GM12878 (cell line): Measurements from ENCODE around the gene DNAH3.

Source experiments
- CHD2 ChIP-seq: IDR thresholded peaks from 2 replicates; pipeline ENCODE4 v1.6.1; 2011; ENCODE audit warnings: low read depth, low read length, improper control_type of control experiment, borderline replicate concordance
- CTCF ChIP-seq, 3 experiments: IDR thresholded peaks in 2 of 3; conservative IDR thresholded peaks in 1 of 3; 2 replicates each; pipeline ENCODE4 v1.5.1; 2011; ENCODE audit warnings: low read depth in 3 of 3, low read length in 3 of 3, mild to moderate bottlenecking in 3 of 3, control low read depth in 2 of 3, moderate library complexity in 2 of 3, inconsistent platforms in 1 of 3, mixed read lengths in 1 of 3; ENCODE audit not compliant: control insufficient read depth in 2 of 3, insufficient read depth in 1 of 3; ENCODE audit errors: extremely low read depth in 1 of 3
- EZH2 ChIP-seq: IDR thresholded peaks from 2 replicates; pipeline ENCODE4 v1.6.1; 2012; ENCODE audit warnings: low read depth, mild to moderate bottlenecking, control low read depth, inconsistent platforms, low read length, borderline replicate concordance; ENCODE audit not compliant: control insufficient read depth
- FOS ChIP-seq: IDR thresholded peaks from 3 replicates; pipeline ENCODE4 v1.6.1; 2011; ENCODE audit warnings: borderline replicate concordance; ENCODE audit not compliant: insufficient read length; ENCODE audit errors: extremely low read depth
- MXI1 ChIP-seq: fragments of 150-350 bp; IDR thresholded peaks from 2 replicates; pipeline ENCODE4 v1.6.1; 2011; ENCODE audit warnings: low read depth, mild to moderate bottlenecking, inconsistent platforms, low read length, improper control_type of control experiment
- POLR2A ChIP-seq: IDR thresholded peaks from 2 replicates; pipeline ENCODE4 v1.6.1; 2011; ENCODE audit warnings: low read depth, mild to moderate bottlenecking, low read length
- SMC3 ChIP-seq: IDR thresholded peaks from 2 replicates; pipeline ENCODE4 v1.6.1; 2011; ENCODE audit warnings: low read length, improper control_type of control experiment, borderline replicate concordance
- SREBF2 ChIP-seq: IDR thresholded peaks from 2 replicates; pipeline ENCODE4 v1.6.1; 2012; ENCODE audit warnings: mild to moderate bottlenecking, low read length
- TCF7 ChIP-seq: IDR thresholded peaks from 2 replicates; pipeline ENCODE4 v1.6.1; 2014; ENCODE audit warnings: antibody characterized with exemption, borderline replicate concordance
- TF ChIP-seq, protein P1 (sequence below): IDR thresholded peaks from 2 replicates; pipeline ENCODE4 v1.6.1; 2012; ENCODE audit warnings: low read depth, low read length, improper control_type of control experiment
- TF ChIP-seq, protein P2 (sequence below): IDR thresholded peaks from 2 replicates; pipeline ENCODE4 v1.6.1; 2011; ENCODE audit warnings: borderline replicate concordance, low read depth, mild to moderate bottlenecking, moderate library complexity, low read length; ENCODE audit not compliant: insufficient read depth, poor library complexity, severe bottlenecking
- TF ChIP-seq, protein P3 (sequence below): fragments of 450-650 bp; IDR thresholded peaks from 2 replicates; pipeline ENCODE4 v1.6.1; 2017; ENCODE audit warnings: mild to moderate bottlenecking

DNA sequence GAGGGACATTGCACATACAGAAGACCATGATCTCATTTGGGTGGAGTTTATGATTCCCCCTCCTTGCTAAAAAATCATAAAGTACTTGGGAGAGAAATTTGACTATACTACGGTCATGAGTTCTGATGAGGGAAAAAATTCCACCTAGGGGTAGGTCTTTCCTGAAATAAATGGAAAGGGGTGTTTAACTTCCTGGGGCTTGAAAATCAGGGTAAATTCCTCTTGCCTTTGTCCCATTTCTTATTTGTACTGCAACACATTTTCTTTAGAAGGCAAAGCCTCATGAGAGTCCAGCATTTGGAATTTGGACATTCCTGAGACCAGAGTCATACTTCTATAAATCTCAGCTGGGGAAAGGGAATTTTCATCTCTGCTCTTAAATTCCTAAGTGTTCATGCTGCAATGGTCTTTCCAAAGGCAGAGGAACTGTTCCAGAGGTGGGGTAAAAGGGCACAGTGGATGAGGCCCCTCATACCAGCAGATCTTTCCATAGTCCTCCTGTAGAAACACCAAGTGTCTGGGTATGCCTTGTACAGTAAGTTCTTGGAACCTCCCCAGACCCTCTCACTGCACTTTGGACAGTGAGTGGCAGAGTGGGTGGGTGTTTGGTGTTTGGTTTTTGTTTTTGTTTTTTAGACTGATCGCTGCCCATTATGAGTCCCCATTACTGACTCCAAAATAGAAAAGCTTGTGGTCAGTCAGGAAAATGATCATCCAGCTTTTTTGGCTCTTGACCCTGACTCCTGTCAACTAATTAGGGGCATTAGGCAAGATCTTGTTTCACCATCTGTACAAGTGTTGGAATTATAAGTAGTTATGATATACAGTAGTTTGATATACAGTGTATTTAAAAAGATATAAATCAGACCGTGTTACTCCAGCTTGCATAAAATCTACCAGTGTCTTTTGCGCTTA lies 244.0 kb downstream of the DNAH3 start:
- TF ChIP-seq EZH2 = no peak
- no peak for TF ChIP-seq CTCF (IDR thresholded peaks at IDR 0.05 in 2 of 3, conservative IDR thresholded peaks at IDR 0.05 in 1 of 3; ENCODE audit: control insufficient read depth in 2 of 3, extremely low read depth in 1 of 3, insufficient read depth in 1 of 3, low read depth in 3 of 3, low read length in 3 of 3)
- no peak for TF ChIP-seq POLR2A
- TF ChIP-seq, protein P1, sequence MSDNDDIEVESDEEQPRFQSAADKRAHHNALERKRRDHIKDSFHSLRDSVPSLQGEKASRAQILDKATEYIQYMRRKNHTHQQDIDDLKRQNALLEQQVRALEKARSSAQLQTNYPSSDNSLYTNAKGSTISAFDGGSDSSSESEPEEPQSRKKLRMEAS = no peak
- no peak for TF ChIP-seq CHD2
- TF ChIP-seq, protein P2, sequence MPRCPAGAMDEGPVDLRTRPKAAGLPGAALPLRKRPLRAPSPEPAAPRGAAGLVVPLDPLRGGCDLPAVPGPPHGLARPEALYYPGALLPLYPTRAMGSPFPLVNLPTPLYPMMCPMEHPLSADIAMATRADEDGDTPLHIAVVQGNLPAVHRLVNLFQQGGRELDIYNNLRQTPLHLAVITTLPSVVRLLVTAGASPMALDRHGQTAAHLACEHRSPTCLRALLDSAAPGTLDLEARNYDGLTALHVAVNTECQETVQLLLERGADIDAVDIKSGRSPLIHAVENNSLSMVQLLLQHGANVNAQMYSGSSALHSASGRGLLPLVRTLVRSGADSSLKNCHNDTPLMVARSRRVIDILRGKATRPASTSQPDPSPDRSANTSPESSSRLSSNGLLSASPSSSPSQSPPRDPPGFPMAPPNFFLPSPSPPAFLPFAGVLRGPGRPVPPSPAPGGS = no peak
- TF ChIP-seq SMC3 = no peak
- no peak for TF ChIP-seq MXI1
- TF ChIP-seq FOS = no peak
- TF ChIP-seq TCF7 = no peak
- TF ChIP-seq SREBF2 = no peak
- TF ChIP-seq, protein P3, sequence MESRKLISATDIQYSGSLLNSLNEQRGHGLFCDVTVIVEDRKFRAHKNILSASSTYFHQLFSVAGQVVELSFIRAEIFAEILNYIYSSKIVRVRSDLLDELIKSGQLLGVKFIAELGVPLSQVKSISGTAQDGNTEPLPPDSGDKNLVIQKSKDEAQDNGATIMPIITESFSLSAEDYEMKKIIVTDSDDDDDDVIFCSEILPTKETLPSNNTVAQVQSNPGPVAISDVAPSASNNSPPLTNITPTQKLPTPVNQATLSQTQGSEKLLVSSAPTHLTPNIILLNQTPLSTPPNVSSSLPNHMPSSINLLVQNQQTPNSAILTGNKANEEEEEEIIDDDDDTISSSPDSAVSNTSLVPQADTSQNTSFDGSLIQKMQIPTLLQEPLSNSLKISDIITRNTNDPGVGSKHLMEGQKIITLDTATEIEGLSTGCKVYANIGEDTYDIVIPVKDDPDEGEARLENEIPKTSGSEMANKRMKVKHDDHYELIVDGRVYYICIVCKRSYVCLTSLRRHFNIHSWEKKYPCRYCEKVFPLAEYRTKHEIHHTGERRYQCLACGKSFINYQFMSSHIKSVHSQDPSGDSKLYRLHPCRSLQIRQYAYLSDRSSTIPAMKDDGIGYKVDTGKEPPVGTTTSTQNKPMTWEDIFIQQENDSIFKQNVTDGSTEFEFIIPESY = no peak
